HepG2 (cell line): ENCODE results near the gene RREB1. TPM values are rescaled to one million over a fixed set of nuclear protein-coding genes. Genes with fewer than 3 reads are reported as not detected.

Experiments
- HNF4A ChIP-seq: sonication (generic); formaldehyde crosslinking; IDR thresholded peaks from 2 replicates; pipeline ENCODE4 v1.4.0; 2020; ENCODE audit warnings: missing genetic modification reagents
- POGZ ChIP-seq: sonication (generic); formaldehyde crosslinking; IDR thresholded peaks from 2 replicates; pipeline ENCODE4 v1.4.0; 2020; ENCODE audit warnings: mild to moderate bottlenecking, missing genetic modification reagents
- RBM22 ChIP-seq: fragments of 200-400 bp; formaldehyde crosslinking; optimal IDR thresholded peaks from 2 replicates; pipeline ENCODE3; 2017; ENCODE audit warnings: mild to moderate bottlenecking, low read length, moderate library complexity
- RORA ChIP-seq: sonication (generic); formaldehyde crosslinking; IDR thresholded peaks from 2 replicates; pipeline ENCODE4 v1.5.0; 2020; ENCODE audit warnings: mild to moderate bottlenecking, missing genetic modification reagents, moderate library complexity
- ZMYM2 ChIP-seq: sonication (generic); formaldehyde crosslinking; IDR thresholded peaks from 2 replicates; pipeline ENCODE4 v1.8.0; 2022; ENCODE audit warnings: mild to moderate bottlenecking, missing genetic modification reagents
- ZNF550 ChIP-seq: sonication (generic); formaldehyde crosslinking; IDR thresholded peaks from 2 replicates; pipeline ENCODE4 v1.4.0; 2020; ENCODE audit warnings: mild to moderate bottlenecking, missing genetic modification reagents, borderline replicate concordance
- ZNF569 ChIP-seq: sonication (generic); formaldehyde crosslinking; IDR thresholded peaks from 2 replicates; pipeline ENCODE4 v1.5.0; 2020; ENCODE audit warnings: mild to moderate bottlenecking, missing genetic modification reagents, moderate library complexity, borderline replicate concordance
- ZSCAN12 ChIP-seq: sonication (generic); formaldehyde crosslinking; IDR thresholded peaks from 2 replicates; pipeline ENCODE4 v1.9.0; 2021; ENCODE audit warnings: mild to moderate bottlenecking, missing genetic modification reagents
- polyA plus RNA-seq, 8 experiments: library from polyadenylated mRNA; depleted of rRNA in 3 of 8; stranded (reverse) in 7 of 8; unstranded in 1 of 8; fragments of >200 nt; fragmentation: Illumina TruSeq in 4 of 8; extraction: Trizol in 4 of 8; gene quantifications; 2 replicates each; pipeline versions ENCODE4 v1.2.1 to v1.2.3, GENCODE V29; 2011 to 2016; ENCODE audit warnings: low read depth in 4 of 8, missing spikeins in 1 of 8, mixed read lengths in 1 of 8; ENCODE audit not compliant: insufficient read depth in 1 of 8
- total RNA-seq, 5 experiments: library from RNA; depleted of rRNA; stranded (reverse); fragments of >200 nt; fragmentation: Illumina TruSeq; extraction: Trizol; gene quantifications; 2 replicates each; pipeline ENCODE4 v1.2.3, GENCODE V29; 2016; ENCODE audit warnings: low read depth in 1 of 5
- TF ChIP-seq, protein P1 (sequence below): sonication (generic); formaldehyde crosslinking; IDR thresholded peaks from 2 replicates; pipeline ENCODE4 v1.4.0; 2020; ENCODE audit warnings: missing genetic modification reagents, borderline replicate concordance
- TF ChIP-seq, protein P2 (sequence below): sonication (generic); formaldehyde crosslinking; IDR thresholded peaks from 2 replicates; pipeline ENCODE4 v1.4.0; 2020; ENCODE audit warnings: mild to moderate bottlenecking, missing genetic modification reagents
- TF ChIP-seq, protein P3 (sequence below): IDR thresholded peaks from 2 replicates; pipeline ENCODE4 v1.6.1; 2016; ENCODE audit warnings: missing biosample characterization, missing genetic modification reagents, low read depth
- TF ChIP-seq, protein P4 (sequence below): IDR thresholded peaks from 2 replicates; pipeline ENCODE4 v1.6.1; 2016; ENCODE audit warnings: low read depth, missing genetic modification reagents, missing compliant biosample characterization
- TF ChIP-seq, protein P5 (sequence below): sonication (generic); formaldehyde crosslinking; IDR thresholded peaks from 2 replicates; pipeline ENCODE4 v1.4.0; 2020; ENCODE audit warnings: missing genetic modification reagents

The RREB1 gene
- total and polyA plus RNA-seq, 2 of the 13 experiments (the other 11 are each of a cell fraction or from before 2014, with no cell fraction given): 6.1 to 23.2 TPM

DNA sequence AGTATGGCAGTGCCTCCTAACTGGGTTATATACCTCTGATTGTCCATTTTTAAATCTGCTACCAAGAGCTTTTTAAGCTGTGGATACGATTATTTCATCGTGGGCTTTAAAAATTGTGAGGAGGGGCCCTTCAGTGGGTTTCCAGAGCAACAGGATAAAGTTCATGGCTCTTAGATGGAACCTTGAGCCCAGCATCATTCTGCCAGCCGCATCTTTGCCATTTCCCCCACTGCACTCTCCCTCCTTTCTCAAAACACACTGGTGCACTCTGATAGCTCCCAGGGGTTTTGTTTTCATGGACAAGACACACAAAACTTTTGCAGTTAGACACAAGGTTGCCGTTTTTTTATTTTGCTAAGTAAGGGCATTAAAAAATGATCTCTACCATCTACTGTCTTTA is 54.1 kb downstream of the RREB1 start (continued):
- TF ChIP-seq, protein P1, sequence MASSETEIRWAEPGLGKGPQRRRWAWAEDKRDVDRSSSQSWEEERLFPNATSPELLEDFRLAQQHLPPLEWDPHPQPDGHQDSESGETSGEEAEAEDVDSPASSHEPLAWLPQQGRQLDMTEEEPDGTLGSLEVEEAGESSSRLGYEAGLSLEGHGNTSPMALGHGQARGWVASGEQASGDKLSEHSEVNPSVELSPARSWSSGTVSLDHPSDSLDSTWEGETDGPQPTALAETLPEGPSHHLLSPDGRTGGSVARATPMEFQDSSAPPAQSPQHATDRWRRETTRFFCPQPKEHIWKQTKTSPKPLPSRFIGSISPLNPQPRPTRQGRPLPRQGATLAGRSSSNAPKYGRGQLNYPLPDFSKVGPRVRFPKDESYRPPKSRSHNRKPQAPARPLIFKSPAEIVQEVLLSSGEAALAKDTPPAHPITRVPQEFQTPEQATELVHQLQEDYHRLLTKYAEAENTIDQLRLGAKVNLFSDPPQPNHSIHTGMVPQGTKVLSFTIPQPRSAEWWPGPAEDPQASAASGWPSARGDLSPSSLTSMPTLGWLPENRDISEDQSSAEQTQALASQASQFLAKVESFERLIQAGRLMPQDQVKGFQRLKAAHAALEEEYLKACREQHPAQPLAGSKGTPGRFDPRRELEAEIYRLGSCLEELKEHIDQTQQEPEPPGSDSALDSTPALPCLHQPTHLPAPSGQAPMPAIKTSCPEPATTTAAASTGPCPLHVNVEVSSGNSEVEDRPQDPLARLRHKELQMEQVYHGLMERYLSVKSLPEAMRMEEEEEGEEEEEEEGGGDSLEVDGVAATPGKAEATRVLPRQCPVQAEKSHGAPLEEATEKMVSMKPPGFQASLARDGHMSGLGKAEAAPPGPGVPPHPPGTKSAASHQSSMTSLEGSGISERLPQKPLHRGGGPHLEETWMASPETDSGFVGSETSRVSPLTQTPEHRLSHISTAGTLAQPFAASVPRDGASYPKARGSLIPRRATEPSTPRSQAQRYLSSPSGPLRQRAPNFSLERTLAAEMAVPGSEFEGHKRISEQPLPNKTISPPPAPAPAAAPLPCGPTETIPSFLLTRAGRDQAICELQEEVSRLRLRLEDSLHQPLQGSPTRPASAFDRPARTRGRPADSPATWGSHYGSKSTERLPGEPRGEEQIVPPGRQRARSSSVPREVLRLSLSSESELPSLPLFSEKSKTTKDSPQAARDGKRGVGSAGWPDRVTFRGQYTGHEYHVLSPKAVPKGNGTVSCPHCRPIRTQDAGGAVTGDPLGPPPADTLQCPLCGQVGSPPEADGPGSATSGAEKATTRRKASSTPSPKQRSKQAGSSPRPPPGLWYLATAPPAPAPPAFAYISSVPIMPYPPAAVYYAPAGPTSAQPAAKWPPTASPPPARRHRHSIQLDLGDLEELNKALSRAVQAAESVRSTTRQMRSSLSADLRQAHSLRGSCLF (CRISPR knock-in tag): no peak
- TF ChIP-seq RORA (CRISPR knock-in tag) (no peak), ZNF569 (CRISPR knock-in tag) (no peak), POGZ (CRISPR knock-in tag) (no peak), HNF4A (peak; percentile 59; the same call in 1 of the 2 replicates), ZSCAN12 (CRISPR knock-in tag) (no peak), ZNF550 (CRISPR knock-in tag) (no peak), ZMYM2 (no peak), RBM22 (no peak)
- TF ChIP-seq, protein P2, sequence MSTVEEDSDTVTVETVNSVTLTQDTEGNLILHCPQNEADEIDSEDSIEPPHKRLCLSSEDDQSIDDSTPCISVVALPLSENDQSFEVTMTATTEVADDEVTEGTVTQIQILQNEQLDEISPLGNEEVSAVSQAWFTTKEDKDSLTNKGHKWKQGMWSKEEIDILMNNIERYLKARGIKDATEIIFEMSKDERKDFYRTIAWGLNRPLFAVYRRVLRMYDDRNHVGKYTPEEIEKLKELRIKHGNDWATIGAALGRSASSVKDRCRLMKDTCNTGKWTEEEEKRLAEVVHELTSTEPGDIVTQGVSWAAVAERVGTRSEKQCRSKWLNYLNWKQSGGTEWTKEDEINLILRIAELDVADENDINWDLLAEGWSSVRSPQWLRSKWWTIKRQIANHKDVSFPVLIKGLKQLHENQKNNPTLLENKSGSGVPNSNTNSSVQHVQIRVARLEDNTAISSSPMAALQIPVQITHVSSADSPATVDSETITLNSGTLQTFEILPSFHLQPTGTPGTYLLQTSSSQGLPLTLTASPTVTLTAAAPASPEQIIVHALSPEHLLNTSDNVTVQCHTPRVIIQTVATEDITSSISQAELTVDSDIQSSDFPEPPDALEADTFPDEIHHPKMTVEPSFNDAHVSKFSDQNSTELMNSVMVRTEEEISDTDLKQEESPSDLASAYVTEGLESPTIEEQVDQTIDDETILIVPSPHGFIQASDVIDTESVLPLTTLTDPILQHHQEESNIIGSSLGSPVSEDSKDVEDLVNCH (CRISPR knock-in tag): no peak
- TF ChIP-seq, protein P3, sequence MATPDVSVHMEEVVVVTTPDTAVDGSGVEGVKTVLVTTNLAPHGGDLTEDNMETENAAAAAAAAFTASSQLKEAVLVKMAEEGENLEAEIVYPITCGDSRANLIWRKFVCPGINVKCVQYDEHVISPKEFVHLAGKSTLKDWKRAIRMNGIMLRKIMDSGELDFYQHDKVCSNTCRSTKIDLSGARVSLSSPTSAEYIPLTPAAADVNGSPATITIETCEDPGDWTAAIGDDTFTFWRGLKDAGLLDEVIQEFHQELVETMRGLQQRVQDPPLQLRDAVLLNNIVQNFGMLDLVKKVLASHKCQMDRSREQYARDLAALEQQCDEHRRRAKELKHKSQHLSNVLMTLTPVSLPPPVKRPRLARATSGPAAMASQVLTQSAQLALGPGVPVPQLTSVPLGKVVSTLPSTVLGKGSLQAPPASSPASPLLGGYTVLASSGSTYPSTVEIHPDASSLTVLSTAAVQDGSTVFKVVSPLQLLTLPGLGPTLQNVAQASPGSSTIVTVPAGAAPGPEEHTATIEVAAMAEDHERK (CRISPR knock-in tag): no peak
- TF ChIP-seq, protein P4, sequence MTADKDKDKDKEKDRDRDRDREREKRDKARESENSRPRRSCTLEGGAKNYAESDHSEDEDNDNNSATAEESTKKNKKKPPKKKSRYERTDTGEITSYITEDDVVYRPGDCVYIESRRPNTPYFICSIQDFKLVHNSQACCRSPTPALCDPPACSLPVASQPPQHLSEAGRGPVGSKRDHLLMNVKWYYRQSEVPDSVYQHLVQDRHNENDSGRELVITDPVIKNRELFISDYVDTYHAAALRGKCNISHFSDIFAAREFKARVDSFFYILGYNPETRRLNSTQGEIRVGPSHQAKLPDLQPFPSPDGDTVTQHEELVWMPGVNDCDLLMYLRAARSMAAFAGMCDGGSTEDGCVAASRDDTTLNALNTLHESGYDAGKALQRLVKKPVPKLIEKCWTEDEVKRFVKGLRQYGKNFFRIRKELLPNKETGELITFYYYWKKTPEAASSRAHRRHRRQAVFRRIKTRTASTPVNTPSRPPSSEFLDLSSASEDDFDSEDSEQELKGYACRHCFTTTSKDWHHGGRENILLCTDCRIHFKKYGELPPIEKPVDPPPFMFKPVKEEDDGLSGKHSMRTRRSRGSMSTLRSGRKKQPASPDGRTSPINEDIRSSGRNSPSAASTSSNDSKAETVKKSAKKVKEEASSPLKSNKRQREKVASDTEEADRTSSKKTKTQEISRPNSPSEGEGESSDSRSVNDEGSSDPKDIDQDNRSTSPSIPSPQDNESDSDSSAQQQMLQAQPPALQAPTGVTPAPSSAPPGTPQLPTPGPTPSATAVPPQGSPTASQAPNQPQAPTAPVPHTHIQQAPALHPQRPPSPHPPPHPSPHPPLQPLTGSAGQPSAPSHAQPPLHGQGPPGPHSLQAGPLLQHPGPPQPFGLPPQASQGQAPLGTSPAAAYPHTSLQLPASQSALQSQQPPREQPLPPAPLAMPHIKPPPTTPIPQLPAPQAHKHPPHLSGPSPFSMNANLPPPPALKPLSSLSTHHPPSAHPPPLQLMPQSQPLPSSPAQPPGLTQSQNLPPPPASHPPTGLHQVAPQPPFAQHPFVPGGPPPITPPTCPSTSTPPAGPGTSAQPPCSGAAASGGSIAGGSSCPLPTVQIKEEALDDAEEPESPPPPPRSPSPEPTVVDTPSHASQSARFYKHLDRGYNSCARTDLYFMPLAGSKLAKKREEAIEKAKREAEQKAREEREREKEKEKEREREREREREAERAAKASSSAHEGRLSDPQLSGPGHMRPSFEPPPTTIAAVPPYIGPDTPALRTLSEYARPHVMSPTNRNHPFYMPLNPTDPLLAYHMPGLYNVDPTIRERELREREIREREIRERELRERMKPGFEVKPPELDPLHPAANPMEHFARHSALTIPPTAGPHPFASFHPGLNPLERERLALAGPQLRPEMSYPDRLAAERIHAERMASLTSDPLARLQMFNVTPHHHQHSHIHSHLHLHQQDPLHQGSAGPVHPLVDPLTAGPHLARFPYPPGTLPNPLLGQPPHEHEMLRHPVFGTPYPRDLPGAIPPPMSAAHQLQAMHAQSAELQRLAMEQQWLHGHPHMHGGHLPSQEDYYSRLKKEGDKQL (CRISPR knock-in tag): no peak
- TF ChIP-seq, protein P5, sequence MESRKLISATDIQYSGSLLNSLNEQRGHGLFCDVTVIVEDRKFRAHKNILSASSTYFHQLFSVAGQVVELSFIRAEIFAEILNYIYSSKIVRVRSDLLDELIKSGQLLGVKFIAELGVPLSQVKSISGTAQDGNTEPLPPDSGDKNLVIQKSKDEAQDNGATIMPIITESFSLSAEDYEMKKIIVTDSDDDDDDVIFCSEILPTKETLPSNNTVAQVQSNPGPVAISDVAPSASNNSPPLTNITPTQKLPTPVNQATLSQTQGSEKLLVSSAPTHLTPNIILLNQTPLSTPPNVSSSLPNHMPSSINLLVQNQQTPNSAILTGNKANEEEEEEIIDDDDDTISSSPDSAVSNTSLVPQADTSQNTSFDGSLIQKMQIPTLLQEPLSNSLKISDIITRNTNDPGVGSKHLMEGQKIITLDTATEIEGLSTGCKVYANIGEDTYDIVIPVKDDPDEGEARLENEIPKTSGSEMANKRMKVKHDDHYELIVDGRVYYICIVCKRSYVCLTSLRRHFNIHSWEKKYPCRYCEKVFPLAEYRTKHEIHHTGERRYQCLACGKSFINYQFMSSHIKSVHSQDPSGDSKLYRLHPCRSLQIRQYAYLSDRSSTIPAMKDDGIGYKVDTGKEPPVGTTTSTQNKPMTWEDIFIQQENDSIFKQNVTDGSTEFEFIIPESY: no peak
